Measurements from ENCODE around the gene RILPL2. TPM values are rescaled to one million over a fixed set of nuclear protein-coding genes. Genes with fewer than 3 reads are reported as not detected.

The RILPL2 gene
- polyA plus RNA-seq, 3 donors = 19.3 to 25.1 (median 21.0) TPM

DNA sequence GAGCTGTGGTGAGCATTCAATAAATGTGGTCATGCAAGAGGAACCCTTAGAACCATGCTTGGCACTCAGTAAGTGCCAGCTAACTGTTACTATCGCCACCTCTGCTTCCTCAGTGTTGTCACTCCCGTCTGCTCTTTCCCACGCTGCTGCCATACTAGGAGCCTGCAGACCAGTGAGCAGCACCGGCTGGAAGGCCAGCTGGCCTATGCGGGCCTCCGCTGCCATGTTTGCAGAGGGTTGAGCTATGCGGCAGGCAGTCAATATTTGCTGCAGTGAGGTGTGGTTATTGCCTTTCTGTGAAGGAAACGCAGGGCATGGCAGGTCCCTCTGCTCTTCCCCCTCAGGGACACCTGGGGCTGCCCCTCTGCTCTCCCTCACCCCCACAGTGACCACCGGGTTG lies 39.5 kb downstream of the RILPL2 start:
- H4K20me1 ChIP-seq (ENCODE audit: insufficient read depth, low read length) = peaks cover 62% of the 10 kb centered on the region
- H3K27ac Mint-ChIP-seq = peak overlapping the region in 1 of 7 donors; percentile 63
- no peaks in the 10 kb centered on the region for H3K27me3 ChIP-seq (ENCODE audit: control insufficient read depth in 2 of 2, insufficient read depth in 2 of 2, low read length in 2 of 2)
- H3K4me3 ChIP-seq (replicated peaks in 1 of 3; ENCODE audit: low read depth in 2 of 3, low read length in 3 of 3) = no peak overlapping the region
- TF ChIP-seq CTCF (IDR thresholded peaks at IDR 0.05) = no peak
- H3K9me3 ChIP-seq (replicated peaks in 1 of 2; ENCODE audit: control insufficient read depth in 1 of 2, insufficient read depth in 1 of 2, low read length in 2 of 2) = no peaks in the 10 kb centered on the region
- H3K4me3 Mint-ChIP-seq = no peak overlapping the region
- peaks cover 6 to 11% of the 10 kb centered on the region in 2 donors for H3K4me1 ChIP-seq (ENCODE audit: control insufficient read depth in 1 of 2, insufficient read depth in 2 of 2, low read length in 2 of 2)
- H3K79me2 ChIP-seq (ENCODE audit: insufficient read depth, low read length) = peaks cover 90% of the 10 kb centered on the region
- no peak for DNase-seq
- H2AFZ ChIP-seq (ENCODE audit: insufficient read depth, low read depth, low read length, poor library complexity, severe bottlenecking) = no peak overlapping the region
- no peaks in the 10 kb centered on the region for H3K9me3 Mint-ChIP-seq
- WGBS (ENCODE audit: insufficient coverage) = 95% methylated on average over 7 of the region's 9 CpGs
- H3K9ac ChIP-seq (ENCODE audit: insufficient read depth, low read length, poor library complexity, severe bottlenecking) = no peak overlapping the region
- H3K36me3 Mint-ChIP-seq = peaks cover 47 to 64% of the 10 kb centered on the region in 2 donors
- H3K27me3 Mint-ChIP-seq (ENCODE audit: low read depth in 3 of 3) = no peaks in the 10 kb centered on the region
- peaks cover 11% of the 10 kb centered on the region for H3K4me1 Mint-ChIP-seq
- no peak overlapping the region for H3K27ac ChIP-seq (ENCODE audit: low read depth in 1 of 2, low read length in 2 of 2)
- peaks cover 47 to 71% of the 10 kb centered on the region in 2 donors for H3K36me3 ChIP-seq (replicated peaks in 1 of 2; ENCODE audit: control insufficient read depth in 1 of 2, insufficient read depth in 2 of 2, low read length in 2 of 2)
- H3K4me2 ChIP-seq (replicated peaks; ENCODE audit: extremely low read depth, low read length, poor library complexity, severe bottlenecking) = no peak overlapping the region
- intact Hi-C loops (cut with micrococcal nuclease) = no loop called here

- H3K27ac Mint-ChIP-seq = peak overlapping the region in 1 of 7 donors; percentile 6
- no peak overlapping the region for H2AFZ ChIP-seq (ENCODE audit: insufficient read depth, low read depth, low read length, poor library complexity, severe bottlenecking)
- DNase-seq = no peak
- no peak overlapping the region for H3K27ac ChIP-seq (ENCODE audit: low read depth in 1 of 2, low read length in 2 of 2)
- H4K20me1 ChIP-seq (ENCODE audit: insufficient read depth, low read length) = peaks cover 62% of the 10 kb centered on the region
- H3K4me1 Mint-ChIP-seq = peaks cover 15% of the 10 kb centered on the region
- H3K4me2 ChIP-seq (replicated peaks; ENCODE audit: extremely low read depth, low read length, poor library complexity, severe bottlenecking) = no peak overlapping the region
- H3K79me2 ChIP-seq (ENCODE audit: insufficient read depth, low read length) = peaks cover 90% of the 10 kb centered on the region
- WGBS (ENCODE audit: insufficient coverage) = 100% methylated on average over 2 of the region's 2 CpGs
- no peaks in the 10 kb centered on the region for H3K9me3 Mint-ChIP-seq
- peaks cover 49 to 64% of the 10 kb centered on the region in 2 donors for H3K36me3 Mint-ChIP-seq
- no peaks in the 10 kb centered on the region for H3K27me3 Mint-ChIP-seq (ENCODE audit: low read depth in 3 of 3)
- peaks cover 49 to 71% of the 10 kb centered on the region in 2 donors for H3K36me3 ChIP-seq (replicated peaks in 1 of 2; ENCODE audit: control insufficient read depth in 1 of 2, insufficient read depth in 2 of 2, low read length in 2 of 2)
- no peak overlapping the region for H3K9ac ChIP-seq (ENCODE audit: insufficient read depth, low read length, poor library complexity, severe bottlenecking)
- H3K4me3 ChIP-seq (replicated peaks in 1 of 3; ENCODE audit: low read depth in 2 of 3, low read length in 3 of 3) = no peak overlapping the region
- H3K27me3 ChIP-seq (ENCODE audit: control insufficient read depth in 2 of 2, insufficient read depth in 2 of 2, low read length in 2 of 2) = no peaks in the 10 kb centered on the region
- H3K9me3 ChIP-seq (replicated peaks in 1 of 2; ENCODE audit: control insufficient read depth in 1 of 2, insufficient read depth in 1 of 2, low read length in 2 of 2) = no peaks in the 10 kb centered on the region
- H3K4me1 ChIP-seq (ENCODE audit: control insufficient read depth in 1 of 2, insufficient read depth in 2 of 2, low read length in 2 of 2) = peaks cover 10 to 15% of the 10 kb centered on the region in 2 donors
- intact Hi-C loops (cut with micrococcal nuclease) = no loop called here
- H3K4me3 Mint-ChIP-seq = no peak overlapping the region
- no peak for TF ChIP-seq CTCF (IDR thresholded peaks at IDR 0.05)
Observed at GRCh38 chr12:123396543-123396942, 39.9 kb downstream of the RILPL2 start.

Measured in CD14-positive monocyte (primary cell).